MV-4-11 (cell line): Measurements from ENCODE around the gene SLC37A1.

Experiments
- DNase-seq: peaks from one replicate; lab custom pipeline; 2025; lab: John Stamatoyannopoulos, UW

SLC37A1 gene

DNA sequence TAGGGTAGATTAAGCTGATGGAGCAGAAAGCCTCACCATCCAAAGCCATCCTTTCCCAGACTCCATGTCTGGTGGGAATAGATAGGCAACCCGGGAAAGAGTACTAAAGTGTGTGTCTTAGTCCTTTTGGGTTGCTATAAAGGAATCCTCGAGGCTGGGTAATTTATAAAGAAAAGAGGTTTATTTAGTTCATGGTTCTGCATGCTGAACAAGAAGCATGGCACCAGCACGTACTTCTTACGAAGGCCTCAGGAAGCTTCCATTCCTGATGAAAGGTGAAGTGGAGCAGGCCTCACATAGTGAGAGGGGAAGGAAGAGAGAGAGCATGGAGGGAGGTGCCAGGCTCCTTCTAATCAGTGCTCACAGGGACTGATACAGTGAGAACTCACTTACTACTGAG, 6.2 kb upstream of the SLC37A1 start:
- no peak for DNase-seq

DNA sequence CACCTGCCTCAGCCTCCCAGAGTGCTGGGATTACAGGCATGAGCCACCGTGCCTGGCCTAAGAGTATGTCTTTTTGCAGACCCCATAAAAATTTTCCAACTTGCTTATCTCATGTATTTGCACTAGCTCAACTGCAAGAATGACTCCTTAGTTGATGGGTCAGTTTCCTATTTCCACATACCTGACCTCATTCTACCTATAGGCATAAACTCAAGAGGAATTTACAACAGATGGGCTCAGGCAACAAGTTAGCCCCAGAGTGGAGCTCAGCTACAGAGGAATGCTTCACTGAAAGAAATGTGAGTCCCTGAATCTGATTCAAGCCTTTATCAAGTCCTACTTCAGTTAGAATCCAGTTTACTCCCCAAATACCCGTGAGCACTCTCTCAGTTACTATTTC, 5.3 kb upstream of the SLC37A1 start:
- DNase-seq = no peak

DNA sequence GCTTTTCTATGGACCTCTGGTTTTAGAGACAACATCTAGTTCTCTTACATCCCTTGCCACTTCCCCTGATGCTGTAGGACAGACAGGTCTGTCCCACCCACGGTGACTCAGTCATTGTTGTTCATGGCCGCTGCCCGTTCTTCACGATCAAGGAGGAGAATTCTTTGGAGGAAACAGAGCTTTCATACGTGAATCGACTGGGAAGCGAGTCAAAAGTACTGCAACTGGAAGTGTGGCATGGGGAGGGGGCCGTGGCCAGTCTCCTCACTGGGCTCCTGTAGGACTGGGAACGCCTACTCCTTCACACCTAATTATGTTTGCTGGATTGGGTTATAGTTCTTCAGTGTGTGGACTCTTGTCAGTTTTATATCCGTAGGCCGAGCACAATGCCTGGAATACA, 4.4 kb upstream of the SLC37A1 start:
- no peak for DNase-seq

DNA sequence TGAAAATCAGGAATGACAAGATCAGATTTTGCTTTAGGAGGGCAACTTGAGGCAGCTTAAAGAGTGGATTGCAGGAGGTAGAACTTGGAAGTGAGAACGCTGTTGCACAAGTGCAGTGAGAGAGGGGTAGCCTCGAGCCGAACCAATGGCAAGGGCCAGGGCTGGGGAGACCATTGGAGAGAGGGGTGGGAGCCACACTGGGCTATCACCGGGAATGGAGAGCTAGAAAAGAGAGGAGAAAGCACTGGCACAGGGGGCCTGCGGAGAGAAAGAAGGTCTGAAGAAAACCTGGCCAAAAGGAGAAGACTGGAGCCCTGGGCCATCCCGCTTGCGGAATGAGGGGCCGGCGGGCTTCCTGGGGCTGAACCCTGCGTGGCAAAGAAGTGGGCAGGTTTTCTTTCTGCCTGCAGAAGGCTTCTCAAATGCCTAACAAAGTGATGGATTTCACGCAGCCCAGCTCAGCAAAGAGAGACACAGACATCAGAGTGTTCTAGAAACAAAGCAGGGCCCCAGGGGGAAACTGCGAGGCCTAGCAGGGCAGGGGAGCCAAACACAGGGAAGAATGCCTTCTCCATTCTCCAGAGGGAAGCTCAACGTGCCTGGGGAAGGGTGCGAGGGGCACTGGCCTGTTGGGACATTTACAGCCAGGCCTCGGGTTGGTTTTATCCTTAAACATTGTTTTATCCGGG, 1.2 kb upstream of the SLC37A1 start:
- DNase-seq = no peak

DNA sequence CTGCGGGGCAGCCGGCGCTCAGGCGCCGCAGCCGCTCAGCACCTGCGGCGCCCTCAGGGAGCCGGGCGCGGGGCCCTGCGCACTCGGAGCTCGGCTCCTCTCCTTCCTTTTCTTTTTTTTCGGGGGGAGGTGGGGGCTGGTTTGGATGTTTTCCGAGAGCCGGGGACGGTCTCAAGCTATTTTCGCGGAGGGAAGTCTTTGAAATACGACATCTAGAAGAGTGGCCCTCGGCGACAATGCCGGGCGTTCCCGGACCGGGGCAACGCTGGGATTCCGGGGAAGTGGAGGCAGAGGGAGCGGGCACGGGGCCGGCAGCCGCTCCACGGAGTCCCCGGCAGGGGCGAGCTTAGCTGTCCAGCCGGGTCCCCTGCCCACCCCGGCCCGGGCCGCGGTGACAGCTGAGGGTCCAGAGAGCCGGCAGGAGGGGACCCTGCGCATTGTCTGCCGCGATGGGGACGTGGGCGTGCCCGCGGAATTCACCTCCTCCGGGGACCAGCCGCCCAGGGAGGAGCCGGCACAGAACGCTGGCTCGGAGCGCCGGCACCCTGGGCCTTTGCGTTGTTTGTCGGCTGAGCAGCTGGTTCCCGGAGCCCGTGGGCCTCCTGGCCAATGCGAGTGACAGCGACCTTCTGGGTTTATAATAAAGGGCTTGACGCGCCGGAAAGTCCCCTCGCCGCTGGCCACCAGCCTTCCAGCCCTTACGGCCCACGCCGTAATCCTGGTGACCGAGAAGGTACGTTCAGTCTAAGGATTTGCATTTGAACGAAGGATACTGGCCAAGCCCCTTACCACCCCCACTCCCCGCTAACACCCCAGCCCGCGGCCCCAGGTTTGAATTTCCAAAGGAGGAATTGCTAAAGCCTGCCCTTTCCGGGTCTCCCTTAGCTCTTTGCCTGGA, 582 bp downstream of the SLC37A1 start:
- no peak for DNase-seq

DNA sequence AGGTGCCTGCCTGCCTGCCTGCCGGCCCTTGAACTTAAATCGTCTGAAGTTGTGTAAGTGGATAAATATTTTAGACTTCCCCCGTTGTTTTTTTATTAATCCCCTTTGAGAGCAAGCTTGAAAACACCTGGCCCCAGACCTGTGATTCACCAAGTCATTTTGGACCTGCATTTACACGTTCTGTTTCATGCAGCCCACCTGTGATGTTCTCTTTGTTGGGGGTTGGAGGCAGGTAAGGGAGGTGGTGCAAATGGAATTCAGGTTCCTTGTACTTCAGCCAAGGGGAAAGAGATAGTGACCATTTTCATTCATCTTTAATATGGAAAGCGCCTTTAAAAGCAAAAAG, 1.2 kb downstream of the SLC37A1 start:
- no peak for DNase-seq

DNA sequence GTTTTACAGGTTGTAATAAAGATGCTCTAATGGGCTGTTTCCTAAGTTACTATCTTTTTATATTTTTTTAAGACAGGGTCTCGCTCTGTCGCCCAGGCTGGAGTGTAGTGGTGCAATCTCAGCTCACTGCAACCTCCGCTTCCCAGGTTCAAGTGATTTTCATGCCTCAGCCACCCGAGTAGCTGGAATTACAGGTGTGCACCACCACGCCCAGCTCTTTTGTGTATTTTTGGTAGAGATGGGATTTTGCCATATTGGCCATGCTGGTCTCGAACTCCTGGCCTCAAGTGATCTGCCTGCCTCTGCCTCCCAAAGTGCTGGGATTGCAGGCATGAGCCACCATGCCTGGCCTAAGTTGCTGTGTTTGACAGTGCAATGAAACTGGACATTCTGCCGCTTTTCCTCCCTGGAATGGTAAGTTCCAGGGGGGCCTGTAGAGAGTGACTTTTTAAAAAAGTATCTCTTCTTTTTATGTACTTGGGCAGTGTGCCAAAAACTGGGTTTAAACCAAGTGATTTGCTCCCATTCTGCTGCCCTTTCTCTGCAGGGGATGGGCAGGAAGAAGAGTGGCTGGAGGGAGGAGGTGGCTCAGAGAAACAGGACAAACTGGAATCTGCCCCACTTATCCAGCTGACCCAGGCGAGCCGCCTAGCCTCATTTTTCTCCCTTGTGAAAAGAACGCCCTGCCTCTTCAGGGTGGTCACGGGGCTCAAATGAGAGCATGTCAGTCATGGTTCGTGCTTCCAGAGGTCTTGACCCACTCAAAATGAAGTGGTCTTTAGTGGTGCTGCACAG, 2.3 kb downstream of the SLC37A1 start:
- no peak for DNase-seq

DNA sequence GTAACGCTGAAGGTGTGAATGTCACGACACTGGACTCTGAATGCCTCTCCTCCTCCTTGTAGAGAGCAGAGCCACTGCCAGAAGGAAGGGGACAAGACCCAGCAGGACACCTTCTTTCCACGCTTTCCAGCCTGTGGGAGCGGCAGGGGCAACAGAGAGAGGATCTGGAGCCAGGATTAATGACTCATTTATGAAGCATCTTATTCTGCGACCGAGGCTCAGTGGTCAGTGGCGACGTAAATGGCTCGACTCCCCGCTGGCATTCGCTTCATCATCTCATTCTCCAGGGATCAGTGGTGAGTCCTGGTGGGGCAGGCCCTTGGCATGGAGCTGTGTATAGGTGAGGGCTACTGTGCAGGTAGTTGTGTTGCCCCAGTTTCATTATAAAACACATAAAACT, 4.6 kb downstream of the SLC37A1 start:
- DNase-seq = no peak

DNA sequence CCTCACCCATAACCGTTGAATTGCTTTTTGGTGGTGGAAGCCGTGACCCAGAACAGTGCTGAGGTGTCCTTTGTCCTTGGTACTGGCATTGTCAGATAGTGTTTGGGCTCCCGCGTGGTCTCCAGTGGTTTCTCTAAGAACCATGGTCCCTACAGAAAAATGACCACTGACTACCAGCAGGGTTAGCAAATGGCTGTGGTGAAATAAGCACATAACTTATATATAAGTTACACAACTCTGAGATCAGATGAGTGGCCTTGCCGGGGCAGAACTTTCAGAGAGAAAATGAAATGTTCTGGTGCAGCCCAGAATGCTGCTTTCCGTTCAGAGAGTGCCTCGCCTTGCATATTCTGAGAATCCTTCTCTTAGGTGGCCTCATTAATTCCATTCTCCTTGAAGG, 5.0 kb downstream of the SLC37A1 start:
- no peak for DNase-seq

DNA sequence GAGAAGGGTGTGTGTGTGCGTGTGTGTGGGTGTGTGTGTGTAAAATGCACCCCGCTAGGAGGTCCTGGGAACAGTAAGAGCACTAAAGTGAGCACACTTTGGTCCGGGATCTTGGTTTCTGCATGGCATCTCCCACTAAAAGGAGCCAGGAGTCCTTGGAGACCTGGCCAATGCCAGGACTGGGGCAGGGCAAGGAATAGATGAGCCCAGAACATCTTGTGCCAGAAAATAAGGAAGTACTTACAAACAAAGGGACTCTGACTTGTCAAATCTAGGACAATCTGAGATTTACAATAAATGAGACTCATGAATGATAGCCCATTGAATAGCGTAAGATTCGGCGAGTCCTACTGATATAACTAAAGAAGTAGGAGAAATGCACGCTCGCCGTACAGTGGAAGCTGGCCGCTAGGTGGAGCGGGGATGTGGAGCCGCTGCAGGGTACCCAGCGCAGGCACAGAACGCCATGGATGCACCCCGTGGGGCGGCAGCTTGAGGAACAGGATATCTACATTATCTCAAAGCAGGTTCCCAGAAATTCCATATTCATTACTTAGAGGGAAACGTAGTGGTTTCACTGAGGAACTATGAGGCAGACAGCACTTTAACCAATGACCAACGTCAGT, 7.1 kb downstream of the SLC37A1 start:
- no peak for DNase-seq

DNA sequence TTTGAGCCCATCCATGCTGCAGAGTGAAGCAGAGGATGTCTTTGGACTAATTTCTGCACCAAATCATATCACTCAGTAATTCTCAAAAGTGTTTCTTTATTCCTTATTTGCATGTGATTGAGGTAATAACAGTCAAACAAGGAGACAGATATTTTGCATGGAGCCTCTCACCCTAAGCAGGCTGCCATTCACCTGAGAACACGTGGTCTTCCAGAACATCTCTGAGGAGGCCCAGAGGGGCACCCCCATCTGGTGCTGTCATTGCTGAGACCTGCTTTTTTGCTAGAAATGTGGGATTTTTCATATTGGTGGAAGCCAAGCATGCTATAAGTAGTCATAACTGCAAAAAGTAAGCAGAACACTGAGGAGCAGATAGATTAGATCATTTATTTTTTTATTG, 7.7 kb downstream of the SLC37A1 start:
- DNase-seq = no peak

DNA sequence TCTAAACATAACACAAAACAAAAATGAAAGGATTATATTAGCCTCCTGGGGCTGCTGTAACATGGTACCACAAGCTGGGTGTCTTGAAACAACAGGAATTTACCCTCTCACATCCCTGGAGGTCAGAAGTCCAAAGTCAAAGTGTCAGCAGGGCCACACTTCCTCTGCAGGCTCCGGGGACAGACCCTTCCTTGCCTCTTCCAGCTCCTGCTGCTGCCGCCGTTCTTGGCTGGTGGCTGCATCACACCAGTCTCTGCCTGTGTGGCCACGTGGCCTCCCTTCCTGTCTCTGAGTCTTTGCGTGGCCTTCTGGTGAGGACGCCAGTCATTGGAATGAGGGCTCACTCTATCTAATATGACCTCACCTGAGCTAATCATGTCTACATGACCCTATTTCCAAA, 8.2 kb downstream of the SLC37A1 start:
- no peak for DNase-seq

DNA sequence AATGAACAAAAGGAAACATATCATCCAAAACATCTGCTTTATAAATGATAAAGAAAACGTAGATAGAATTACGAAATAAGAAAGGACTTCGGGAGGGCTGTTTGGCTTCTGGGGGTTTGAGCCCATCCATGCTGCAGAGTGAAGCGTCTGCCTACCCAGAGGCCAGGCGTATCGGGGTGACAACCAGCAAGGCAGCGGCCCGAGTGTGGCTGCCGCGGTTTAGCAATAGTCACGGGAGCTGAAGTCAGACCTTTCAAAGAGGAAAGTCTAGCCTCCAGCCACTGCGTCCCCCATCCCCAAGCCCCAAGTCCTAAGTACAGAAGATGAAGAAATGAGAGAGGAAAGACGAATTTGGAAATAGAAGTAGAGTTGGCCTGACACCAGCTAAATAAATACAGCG, 8.6 kb downstream of the SLC37A1 start:
- no peak for DNase-seq

DNA sequence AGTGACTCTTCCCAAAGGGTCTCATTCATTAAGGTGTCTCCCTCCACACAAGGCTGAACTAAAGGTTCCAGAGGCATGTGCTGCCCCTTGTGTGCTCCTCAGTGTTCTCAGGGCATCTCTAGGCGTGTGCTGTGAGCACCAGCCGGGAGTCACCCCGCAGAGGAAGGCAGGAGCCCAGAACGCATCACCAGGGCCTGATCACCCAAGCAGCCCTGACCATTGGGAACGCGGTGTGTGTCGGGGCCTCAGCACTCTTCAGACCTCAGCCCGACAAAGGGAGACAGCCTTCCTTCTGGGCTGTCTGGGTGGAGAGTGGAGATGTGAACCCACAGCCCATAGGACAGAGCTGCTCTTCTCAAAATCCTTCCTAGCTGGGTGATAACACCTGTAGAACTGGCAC, 9.1 kb downstream of the SLC37A1 start:
- no peak for DNase-seq

DNA sequence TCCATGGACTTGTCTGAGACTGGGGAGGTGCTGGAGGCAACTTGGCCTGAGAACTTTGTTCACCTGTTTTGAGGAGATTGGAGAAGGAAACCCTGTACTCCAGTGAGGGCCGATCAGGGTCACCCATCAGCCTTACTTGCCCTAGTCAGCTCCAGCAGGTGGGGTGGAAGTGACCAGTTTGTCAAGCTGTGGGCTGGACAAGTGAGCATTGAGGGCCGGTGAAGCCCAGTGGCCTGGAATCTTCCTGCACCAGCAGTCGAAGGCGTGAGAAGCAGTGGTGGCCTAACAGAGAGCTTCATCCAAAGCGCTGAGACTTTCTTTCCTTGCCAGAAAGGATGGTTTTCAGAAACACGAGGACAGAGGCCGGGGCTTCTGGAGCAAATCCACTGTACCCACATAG, 9.6 kb downstream of the SLC37A1 start:
- DNase-seq = no peak

DNA sequence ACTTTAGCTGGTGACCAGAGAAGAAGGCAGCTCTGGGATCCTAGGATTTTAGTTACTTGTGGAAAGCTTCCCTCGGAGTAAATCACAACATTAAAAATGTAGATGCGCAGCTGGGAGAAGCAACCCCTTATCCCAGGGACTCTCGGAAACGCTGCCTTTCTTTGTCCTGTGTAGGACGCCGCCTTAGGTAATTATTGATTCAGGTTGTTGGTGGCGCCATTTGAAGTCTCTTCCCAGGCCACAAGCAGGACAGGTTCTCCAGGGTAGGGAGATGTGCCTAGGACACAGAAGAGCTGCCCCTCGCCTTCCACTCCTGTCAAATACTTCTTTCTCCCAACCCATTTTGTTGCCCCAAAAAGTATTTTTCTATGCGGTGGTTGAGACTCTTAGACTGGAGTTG, 10.3 kb downstream of the SLC37A1 start:
- DNase-seq = no peak

DNA sequence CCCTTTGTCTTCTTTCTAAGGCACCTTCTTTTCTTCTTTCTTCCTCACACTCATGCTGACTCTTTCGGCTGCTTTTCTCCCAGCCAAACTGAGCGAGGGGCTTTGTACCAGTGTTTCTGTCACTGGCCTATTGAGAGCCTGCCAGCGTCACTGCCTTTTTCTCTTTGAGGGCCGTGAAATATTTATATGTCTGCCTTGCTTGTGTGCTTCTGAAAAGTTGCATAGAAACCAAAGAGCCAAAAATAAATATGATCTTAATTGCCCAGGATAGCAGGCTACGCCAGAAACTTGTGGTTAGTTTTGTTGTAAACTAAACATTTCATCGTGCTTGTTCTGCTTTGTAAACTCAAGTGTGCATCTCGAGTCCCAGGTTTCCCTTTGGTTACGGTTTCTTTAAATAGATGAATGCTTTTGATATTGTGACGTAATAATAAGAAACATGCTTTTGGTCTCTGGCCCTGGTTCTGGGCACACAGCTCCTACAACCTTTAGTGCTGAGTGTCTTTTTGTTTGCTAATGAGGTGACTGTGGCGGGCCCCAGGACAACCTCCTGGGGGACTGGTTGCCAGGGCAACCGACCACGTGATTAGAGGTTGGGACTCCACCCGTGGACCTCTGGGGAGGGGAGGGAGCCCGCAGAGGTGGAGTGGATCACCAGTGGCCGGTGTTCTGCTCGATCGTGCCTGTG, 10.8 kb downstream of the SLC37A1 start:
- DNase-seq = peak; percentile 69

DNA sequence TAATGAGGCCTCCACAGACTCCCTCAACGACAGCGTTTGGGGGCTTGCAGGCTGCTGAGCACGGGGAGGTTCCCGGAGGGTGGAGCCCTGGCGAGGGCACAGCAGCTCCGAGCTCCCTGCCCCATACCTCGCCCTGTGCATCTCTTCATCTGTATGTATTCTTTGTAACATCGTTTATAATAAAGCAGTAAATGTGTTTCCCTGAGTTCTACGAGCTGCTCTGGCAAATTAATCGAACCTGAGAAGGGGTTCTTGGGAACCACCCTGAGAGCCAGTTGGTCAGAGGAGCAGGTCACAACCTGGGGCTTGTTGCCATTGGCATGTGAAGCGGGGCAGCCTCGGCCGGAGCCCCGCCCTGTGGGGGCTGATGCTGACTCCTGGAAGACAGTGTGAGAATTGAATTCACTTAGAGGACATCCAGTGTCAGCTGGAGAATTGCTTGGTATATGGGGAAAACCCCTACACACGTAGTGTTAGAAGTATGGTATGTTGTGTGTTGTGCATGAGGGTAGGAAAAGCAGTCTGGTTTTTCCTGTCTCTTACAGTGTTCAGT, 11.5 kb downstream of the SLC37A1 start:
- no peak for DNase-seq

DNA sequence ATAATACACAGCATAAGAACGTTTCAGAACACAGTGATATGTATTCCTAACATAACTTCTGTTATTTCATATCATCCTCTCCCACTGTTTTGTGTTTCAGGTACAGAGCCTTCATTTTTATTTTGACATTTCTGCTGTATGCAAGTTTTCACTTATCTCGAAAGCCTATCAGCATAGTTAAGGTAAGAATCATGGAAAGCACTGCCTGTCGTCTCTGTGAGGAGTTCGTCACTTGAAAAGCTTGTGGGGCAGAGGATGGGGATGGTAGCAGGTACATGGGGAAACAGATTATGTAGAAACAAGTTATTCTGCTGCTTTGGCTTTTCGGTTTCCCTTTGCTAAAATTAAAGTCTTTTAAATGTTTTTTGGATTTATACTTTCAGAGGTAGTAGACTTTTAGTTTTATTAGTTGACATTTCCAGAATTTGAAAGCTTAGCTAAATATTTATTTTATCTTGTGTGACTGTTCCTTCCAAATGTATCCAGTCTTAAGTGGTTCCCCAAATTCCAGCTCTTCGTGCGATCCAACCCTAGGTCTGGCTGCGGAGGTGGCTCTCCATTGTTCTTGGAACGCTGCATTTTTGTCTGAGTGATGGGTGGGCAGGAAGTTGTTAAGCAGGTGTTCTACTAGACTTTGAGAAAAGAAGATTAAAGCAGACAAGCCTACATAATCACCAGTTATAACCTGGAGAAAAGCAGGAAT, 12.2 kb downstream of the SLC37A1 start:
- no peak for DNase-seq

DNA sequence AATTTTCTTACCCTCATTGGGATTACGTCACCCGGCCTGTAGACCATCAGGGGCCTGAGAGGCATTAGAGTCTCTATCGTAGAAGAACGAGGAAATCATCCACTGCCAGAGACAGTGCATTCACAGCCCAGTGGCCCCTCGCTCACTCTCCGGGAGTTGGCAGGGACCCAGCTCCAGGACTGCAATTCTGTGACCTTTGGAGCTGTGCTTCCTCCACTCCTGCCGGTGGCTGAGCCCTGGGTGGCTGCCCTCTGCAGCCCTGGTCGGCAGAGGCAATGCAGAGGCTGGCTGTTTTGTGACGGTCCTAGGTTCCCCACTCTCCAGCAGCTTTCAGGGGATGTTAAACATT, 12.7 kb downstream of the SLC37A1 start:
- DNase-seq = no peak

DNA sequence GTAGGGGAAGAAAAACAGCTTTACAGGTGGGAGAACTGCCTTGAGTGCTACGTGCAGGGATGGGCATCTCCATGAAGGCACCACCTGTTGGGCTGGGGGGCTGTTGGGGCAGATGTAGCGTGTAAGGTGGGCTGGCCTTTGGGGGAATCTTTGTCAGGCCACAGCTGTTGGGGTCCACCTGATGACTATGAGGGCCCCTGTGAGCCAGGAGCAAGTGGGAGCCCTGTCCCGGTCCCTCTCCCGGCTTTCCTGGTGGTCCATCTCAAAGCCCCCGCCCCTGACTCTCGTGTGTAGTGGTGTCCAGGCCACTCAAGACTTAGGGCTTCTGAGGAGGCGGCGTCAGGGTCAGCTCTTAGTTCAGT, 13.5 kb downstream of the SLC37A1 start:
- no peak for DNase-seq
